GM18870 (cell line): Measurements from ENCODE around the gene GJD4.

ENCODE experiments used
- ATAC-seq: cut with Tn5 transposase; IDR thresholded peaks from one replicate; pipeline ENCODE4 v1.9.1; 2021; ENCODE audit warnings: moderate library complexity; ENCODE audit not compliant: unreplicated experiment

GJD4 gene

GRCh38 chr10:35578618-35578956 is 26.6 kb upstream of the GJD4 start:
- no peak for ATAC-seq

- no peak for ATAC-seq
Measured at GRCh38 chr10:35579116-35579515, 26.0 kb upstream of the GJD4 start.

GRCh38 chr10:35579726-35580422 is 25.3 kb upstream of the GJD4 start:
- ATAC-seq: no peak

- no peak for ATAC-seq
Measured at GRCh38 chr10:35580423-35580770, 24.7 kb upstream of the GJD4 start.

- no peak for ATAC-seq
Measured at GRCh38 chr10:35581655-35582054, 23.5 kb upstream of the GJD4 start.

GRCh38 chr10:35584946-35585345 is 20.2 kb upstream of the GJD4 start:
- ATAC-seq: no peak

- ATAC-seq: no peak
Measured at GRCh38 chr10:35585356-35585755, 19.8 kb upstream of the GJD4 start.

- ATAC-seq: no peak
Measured at GRCh38 chr10:35585903-35586535, 19.1 kb upstream of the GJD4 start.

GRCh38 chr10:35588836-35589235 is 16.3 kb upstream of the GJD4 start:
- no peak for ATAC-seq

GRCh38 chr10:35592441-35592840 is 12.7 kb upstream of the GJD4 start:
- ATAC-seq: no peak

- ATAC-seq: no peak
Measured at GRCh38 chr10:35594115-35595079, 10.7 kb upstream of the GJD4 start.

GRCh38 chr10:35595106-35595505 is 10.0 kb upstream of the GJD4 start:
- no peak for ATAC-seq

GRCh38 chr10:35598379-35598778 is 6.8 kb upstream of the GJD4 start:
- ATAC-seq: no peak

- ATAC-seq: no peak
Measured at GRCh38 chr10:35600193-35600592, 4.9 kb upstream of the GJD4 start.

GRCh38 chr10:35606430-35606829 is 1.3 kb downstream of the GJD4 start:
- no peak for ATAC-seq

- no peak for ATAC-seq
Measured at GRCh38 chr10:35607475-35608327, 2.6 kb downstream of the GJD4 start.

GRCh38 chr10:35608328-35608672 is 3.2 kb downstream of the GJD4 start:
- no peak for ATAC-seq

GRCh38 chr10:35611750-35612149 is 6.6 kb downstream of the GJD4 start:
- no peak for ATAC-seq

- no peak for ATAC-seq
Measured at GRCh38 chr10:35612385-35613106, 7.4 kb downstream of the GJD4 start.

GRCh38 chr10:35613107-35613440 is 7.9 kb downstream of the GJD4 start:
- no peak for ATAC-seq
